Neural progenitor cell (in vitro differentiated cells): ENCODE measurements around the gene INTU.

Source experiments
- EZH2 ChIP-seq: fragments of 200-600 bp; sonication (generic); IDR thresholded peaks from 2 replicates; pipeline ENCODE4 v1.6.1; 2017; ENCODE audit warnings: antibody characterized with exemption, mild to moderate bottlenecking, moderate library complexity
- TF ChIP-seq, protein P1 (sequence below): fragments of 200-600 bp; sonication (generic); IDR thresholded peaks from 2 replicates; pipeline ENCODE4 v1.5.1; 2017; ENCODE audit warnings: antibody characterized with exemption, mild to moderate bottlenecking

DNA sequence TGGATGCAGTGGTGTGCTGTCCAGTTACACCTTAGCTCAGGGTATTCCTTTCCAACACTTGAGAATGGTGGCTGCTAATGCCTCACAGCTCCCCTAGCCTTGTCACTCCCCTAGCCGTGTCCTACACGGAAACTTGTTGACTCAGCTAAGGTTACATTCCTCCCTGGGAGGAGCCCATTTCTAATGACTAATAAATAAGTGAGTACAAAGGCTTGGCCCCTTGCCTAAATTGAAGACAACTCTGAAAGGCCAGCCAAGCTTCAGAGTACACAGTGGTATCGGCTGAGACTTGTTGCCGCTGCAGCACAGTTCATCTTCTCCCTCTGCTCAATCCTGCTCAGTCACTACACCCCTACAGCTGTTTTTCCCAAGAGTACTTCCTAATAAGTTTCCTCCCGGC, 76.2 kb downstream of the INTU start:
- TF ChIP-seq, protein P1, sequence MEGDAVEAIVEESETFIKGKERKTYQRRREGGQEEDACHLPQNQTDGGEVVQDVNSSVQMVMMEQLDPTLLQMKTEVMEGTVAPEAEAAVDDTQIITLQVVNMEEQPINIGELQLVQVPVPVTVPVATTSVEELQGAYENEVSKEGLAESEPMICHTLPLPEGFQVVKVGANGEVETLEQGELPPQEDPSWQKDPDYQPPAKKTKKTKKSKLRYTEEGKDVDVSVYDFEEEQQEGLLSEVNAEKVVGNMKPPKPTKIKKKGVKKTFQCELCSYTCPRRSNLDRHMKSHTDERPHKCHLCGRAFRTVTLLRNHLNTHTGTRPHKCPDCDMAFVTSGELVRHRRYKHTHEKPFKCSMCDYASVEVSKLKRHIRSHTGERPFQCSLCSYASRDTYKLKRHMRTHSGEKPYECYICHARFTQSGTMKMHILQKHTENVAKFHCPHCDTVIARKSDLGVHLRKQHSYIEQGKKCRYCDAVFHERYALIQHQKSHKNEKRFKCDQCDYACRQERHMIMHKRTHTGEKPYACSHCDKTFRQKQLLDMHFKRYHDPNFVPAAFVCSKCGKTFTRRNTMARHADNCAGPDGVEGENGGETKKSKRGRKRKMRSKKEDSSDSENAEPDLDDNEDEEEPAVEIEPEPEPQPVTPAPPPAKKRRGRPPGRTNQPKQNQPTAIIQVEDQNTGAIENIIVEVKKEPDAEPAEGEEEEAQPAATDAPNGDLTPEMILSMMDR, result no peak
- TF ChIP-seq EZH2, result no peak
